ENCODE measurements around the gene BTBD9.

GRCh38 chr6:38489951-38490350 lies 149.8 kb downstream of the BTBD9 start:
- TF ChIP-seq CTCF (IDR thresholded peaks at IDR 0.05) (no peak), POLR2A (IDR thresholded peaks at IDR 0.05) (no peak)
